PC-9 (cell line): ENCODE results near the gene LIPC. TPM values are rescaled to one million over a fixed set of nuclear protein-coding genes. Genes with fewer than 3 reads are reported as not detected.

Experiments
- BruUV-seq: library from RNA; stranded (reverse); fragments of 400-500 nt; replicated peaks from 2 replicates; lab custom pipeline; 2021; lab: Mats Ljungman, UMichigan
- CTCF ChIA-PET: fragments of 300-600 bp; sonication (Branson Sonifier 250); formaldehyde crosslinking; loops from one replicate; lab custom pipeline; 2022; ENCODE audit warnings: antibody characterized with exemption; lab: Charles Lee
- POLR2A ChIA-PET: fragments of 300-600 bp; sonication (Branson Sonifier 250); formaldehyde crosslinking; loops from one replicate; lab custom pipeline; 2022; ENCODE audit warnings: antibody characterized with exemption; ENCODE audit not compliant: unreplicated experiment; lab: Charles Lee
- DNase-seq, 2 experiments: peaks; one replicate each; pipeline versions ENCODE4 v3.0.0 to v3.0.0-alpha.2; 2015 to 2022; ENCODE audit warnings: mixed read lengths in 1 of 2
- H2AFZ ChIP-seq: fragments of 200-600 bp; sonication (generic); 2 replicates; pipeline ENCODE4 v1.8.1; 2017; ENCODE audit warnings: antibody characterized with exemption
- H3F3A ChIP-seq: fragments of 200-600 bp; sonication (generic); 2 replicates; pipeline ENCODE4 v1.8.1; 2017; ENCODE audit warnings: antibody characterized with exemption, mild to moderate bottlenecking, low read depth; ENCODE audit not compliant: insufficient read depth
- H3K27ac ChIP-seq: fragments of 200-600 bp; sonication (generic); 2 replicates; pipeline ENCODE4 v1.6.1; 2016; ENCODE audit warnings: mixed run types
- H3K27me3 ChIP-seq: fragments of 200-600 bp; sonication (generic); 2 replicates; pipeline ENCODE4 v1.6.1; 2016; ENCODE audit warnings: low read depth, mixed run types; ENCODE audit not compliant: insufficient read depth
- H3K36me3 ChIP-seq: fragments of 200-600 bp; sonication (generic); 2 replicates; pipeline ENCODE4 v1.6.1; 2016; ENCODE audit warnings: low read depth, mixed run types
- H3K4me1 ChIP-seq: fragments of 200-600 bp; sonication (generic); replicated peaks from 2 replicates; pipeline ENCODE4 v1.6.1; 2016; ENCODE audit warnings: mixed run types; ENCODE audit not compliant: insufficient read depth
- H3K4me2 ChIP-seq: fragments of 200-600 bp; sonication (generic); 2 replicates; pipeline ENCODE4 v1.6.1; 2017; ENCODE audit warnings: mixed run types
- H3K4me3 ChIP-seq: fragments of 200-600 bp; sonication (generic); 2 replicates; pipeline ENCODE4 v1.6.1; 2016; ENCODE audit warnings: mixed run types
- H3K79me2 ChIP-seq: fragments of 200-600 bp; sonication (generic); 2 replicates; pipeline ENCODE4 v1.6.1; 2017; ENCODE audit warnings: low read depth, mixed run types
- H3K9me2 ChIP-seq: fragments of 200-600 bp; sonication (generic); 2 replicates; pipeline ENCODE4 v1.8.1; 2017; ENCODE audit warnings: mild to moderate bottlenecking; ENCODE audit not compliant: insufficient read depth
- H3K9me3 ChIP-seq: fragments of 200-600 bp; sonication (generic); 2 replicates; pipeline ENCODE4 v1.8.1; 2016; ENCODE audit warnings: low read depth; ENCODE audit not compliant: insufficient read depth
- H4K20me1 ChIP-seq: fragments of 200-600 bp; sonication (generic); 2 replicates; pipeline ENCODE4 v1.8.1; 2017; ENCODE audit not compliant: insufficient read depth
- CTCF ChIP-seq: fragments of 200-600 bp; sonication (generic); conservative IDR thresholded peaks from 2 replicates; pipeline ENCODE4 v1.6.1; 2017; ENCODE audit warnings: mixed run types, antibody characterized with exemption, mild to moderate bottlenecking, moderate library complexity
- EZH2 ChIP-seq: fragments of 200-600 bp; sonication (generic); IDR thresholded peaks from 2 replicates; pipeline ENCODE4 v1.8.0; 2017; ENCODE audit warnings: antibody characterized with exemption, low read depth
- intact Hi-C: fragments of 100-400 bp; cut with micrococcal nuclease; formaldehyde crosslinking; loops from one replicate; pipeline ENCODE4 v1.10.0; 2022; ENCODE audit not compliant: unreplicated experiment
- total RNA-seq: library from RNA; stranded (reverse); gene quantifications from 2 replicates; pipeline ENCODE4 v1.2.3, GENCODE V29; 2021

Gene LIPC
- total RNA-seq, 1 experiment from 2014 or later, result not detected

- no peak overlapping the region for H3K27ac ChIP-seq
- H3K9me3 ChIP-seq, result no peaks in the 10 kb centered on the region
- TF ChIP-seq CTCF (no peak), EZH2 (no peak)
- no peaks in the 10 kb centered on the region for H4K20me1 ChIP-seq
- DNase-seq, result no peak
- H3K36me3 ChIP-seq, result no peaks in the 10 kb centered on the region
- peaks cover 15% of the 10 kb centered on the region; the same call in 1 of the 2 replicates for H3F3A ChIP-seq
- no peak overlapping the region for H3K4me3 ChIP-seq
- H2AFZ ChIP-seq, result no peak overlapping the region
- CTCF ChIA-PET, result no interaction called here
- intact Hi-C loops, result no loop called here
- no peak overlapping the region for H3K4me2 ChIP-seq
- H3K4me1 ChIP-seq, result peaks cover 41% of the 10 kb centered on the region
- BruUV-seq, result no TSS peak
- H3K9me2 ChIP-seq, result no peaks in the 10 kb centered on the region
- POLR2A ChIA-PET, result no interaction called here
- no peaks in the 10 kb centered on the region for H3K27me3 ChIP-seq
- H3K79me2 ChIP-seq, result no peaks in the 10 kb centered on the region
Measured at GRCh38 chr15:58398643-58399042, 33.1 kb upstream of the LIPC start.

GRCh38 chr15:58399739-58400138, 32.1 kb upstream of the LIPC start:
- Histone ChIP-seq H3K4me2 (no peak overlapping the region), H3K27ac (no peak overlapping the region), H3K36me3 (no peaks in the 10 kb centered on the region), H3F3A (peaks cover 15% of the 10 kb centered on the region; the same call in 1 of the 2 replicates), H2AFZ (no peak overlapping the region), H3K4me1 (peaks cover 30% of the 10 kb centered on the region), H3K9me2 (no peaks in the 10 kb centered on the region), H3K4me3 (no peak overlapping the region), H3K79me2 (no peaks in the 10 kb centered on the region), H3K9me3 (no peaks in the 10 kb centered on the region), H3K27me3 (no peaks in the 10 kb centered on the region), H4K20me1 (no peaks in the 10 kb centered on the region)
- ChIA-PET POLR2A (no interaction called here), CTCF (no interaction called here)
- no TSS peak for BruUV-seq
- DNase-seq, result no peak
- TF ChIP-seq CTCF, result no peak
- TF ChIP-seq EZH2, result no peak
- intact Hi-C loops, result no loop called here

GRCh38 chr15:58401276-58401675, 30.5 kb upstream of the LIPC start:
- BruUV-seq, result no TSS peak
- no peak for TF ChIP-seq EZH2
- TF ChIP-seq CTCF, result no peak
- H3K4me2 ChIP-seq, result no peak overlapping the region
- H3K4me3 ChIP-seq, result no peak overlapping the region
- no peaks in the 10 kb centered on the region for H3K79me2 ChIP-seq
- DNase-seq, result no peak
- H3K9me2 ChIP-seq, result no peaks in the 10 kb centered on the region
- no peaks in the 10 kb centered on the region for H4K20me1 ChIP-seq
- no peaks in the 10 kb centered on the region for H3K9me3 ChIP-seq
- H3K36me3 ChIP-seq, result no peaks in the 10 kb centered on the region
- POLR2A ChIA-PET, result no interaction called here
- H3K27me3 ChIP-seq, result no peaks in the 10 kb centered on the region
- intact Hi-C loops, result no loop called here
- no peak overlapping the region for H2AFZ ChIP-seq
- H3F3A ChIP-seq, result peaks cover 4% of the 10 kb centered on the region; the same call in 1 of the 2 replicates
- CTCF ChIA-PET, result interaction anchor here (0.6 kb wide), 1 partner anchor 105 kb away, joined by 3 read pairs; no protein-coding TSS in a partner anchor
- H3K4me1 ChIP-seq, result peaks cover 14% of the 10 kb centered on the region
- no peak overlapping the region for H3K27ac ChIP-seq
